IMR-90 (cell line): Measurements from ENCODE around the gene CLRN3.

Source experiments
- CEBPB ChIP-seq: IDR thresholded peaks from 2 replicates; pipeline ENCODE4 v1.6.1; 2012; ENCODE audit warnings: low read depth, low read length, improper control_type of control experiment
- CHD1 ChIP-seq: IDR thresholded peaks from 2 replicates; pipeline ENCODE4 v1.6.1; 2012; ENCODE audit warnings: low read depth, low read length, improper control_type of control experiment
- CTCF ChIP-seq: conservative IDR thresholded peaks from 2 replicates; pipeline ENCODE4 v1.5.1; 2012; ENCODE audit warnings: mild to moderate bottlenecking, low read depth, low read length, improper control_type of control experiment
- ELK1 ChIP-seq: fragments of 150-350 bp; IDR thresholded peaks from 2 replicates; pipeline ENCODE4 v1.6.1; 2016; ENCODE audit warnings: low read depth, mild to moderate bottlenecking, low read length, moderate library complexity, borderline replicate concordance
- FOS ChIP-seq: fragments of 150-350 bp; IDR thresholded peaks from 2 replicates; pipeline ENCODE4 v1.6.1; 2016; ENCODE audit warnings: low read depth, low read length
- MAFK ChIP-seq: IDR thresholded peaks from 2 replicates; pipeline ENCODE4 v1.6.1; 2012; ENCODE audit warnings: low read depth, low read length, improper control_type of control experiment
- MAZ ChIP-seq: IDR thresholded peaks from 2 replicates; pipeline ENCODE4 v1.6.1; 2012; ENCODE audit warnings: low read depth, mild to moderate bottlenecking, low read length, improper control_type of control experiment, moderate library complexity, borderline replicate concordance
- MXI1 ChIP-seq: IDR thresholded peaks from 2 replicates; pipeline ENCODE4 v1.6.1; 2012; ENCODE audit warnings: low read depth, mild to moderate bottlenecking, low read length, moderate library complexity, borderline replicate concordance
- POLR2A ChIP-seq: IDR thresholded peaks from 2 replicates; pipeline ENCODE4 v1.6.1; 2012; ENCODE audit warnings: mild to moderate bottlenecking, low read depth, low read length
- RAD21 ChIP-seq: IDR thresholded peaks from 2 replicates; pipeline ENCODE4 v1.6.1; 2012; ENCODE audit warnings: low read length, improper control_type of control experiment
- RFX5 ChIP-seq: IDR thresholded peaks from 2 replicates; pipeline ENCODE4 v1.8.0; 2012; ENCODE audit warnings: low read depth, mild to moderate bottlenecking, low read length, moderate library complexity
- SMC3 ChIP-seq: fragments of 150-350 bp; IDR thresholded peaks from 2 replicates; pipeline ENCODE4 v1.6.1; 2016; ENCODE audit warnings: low read depth, mild to moderate bottlenecking, antibody characterized with exemption, low read length, moderate library complexity
- TF ChIP-seq, protein P1 (sequence below): fragments of 150-350 bp; IDR thresholded peaks from 2 replicates; pipeline ENCODE4 v1.6.1; 2017; ENCODE audit warnings: mild to moderate bottlenecking, antibody characterized with exemption, low read length, low read depth

DNA sequence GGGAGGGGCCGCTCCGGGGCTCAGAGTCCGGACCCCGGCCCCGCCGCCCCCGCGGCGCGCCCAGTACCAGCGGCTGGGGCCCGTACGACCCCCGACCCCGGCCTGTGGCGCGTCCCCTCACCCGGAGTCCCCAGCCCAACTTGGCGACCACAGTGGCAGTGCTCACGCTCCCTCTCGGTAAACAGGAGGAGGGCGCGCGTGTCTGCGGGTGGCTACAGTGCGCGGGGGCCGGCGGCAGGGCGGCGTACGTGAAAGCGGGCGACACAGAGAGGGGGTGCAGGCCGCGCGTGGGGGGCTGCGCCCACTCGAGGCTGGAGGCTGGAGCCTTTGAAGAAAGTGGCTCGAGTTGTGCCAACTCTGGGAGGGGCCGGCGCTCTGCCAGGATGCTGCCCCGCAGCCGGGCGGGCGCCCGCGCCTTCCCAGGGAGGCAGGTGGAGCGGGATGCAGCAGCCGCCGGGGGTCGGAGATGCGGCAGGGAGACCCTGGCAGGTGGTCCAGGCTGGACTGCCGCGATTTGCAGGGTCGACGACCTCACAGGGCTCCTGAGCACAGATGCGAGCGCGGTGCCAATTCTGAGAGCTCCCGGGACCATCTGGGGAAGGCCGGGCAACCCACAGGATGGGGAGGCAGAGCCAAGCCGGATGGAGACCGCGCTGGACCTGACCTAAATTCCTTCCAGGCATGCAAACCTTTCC, 14.8 kb upstream of the CLRN3 start:
- no peak for TF ChIP-seq POLR2A
- no peak for TF ChIP-seq CTCF
- no peak for TF ChIP-seq RAD21
- no peak for TF ChIP-seq MXI1
- TF ChIP-seq, protein P1, sequence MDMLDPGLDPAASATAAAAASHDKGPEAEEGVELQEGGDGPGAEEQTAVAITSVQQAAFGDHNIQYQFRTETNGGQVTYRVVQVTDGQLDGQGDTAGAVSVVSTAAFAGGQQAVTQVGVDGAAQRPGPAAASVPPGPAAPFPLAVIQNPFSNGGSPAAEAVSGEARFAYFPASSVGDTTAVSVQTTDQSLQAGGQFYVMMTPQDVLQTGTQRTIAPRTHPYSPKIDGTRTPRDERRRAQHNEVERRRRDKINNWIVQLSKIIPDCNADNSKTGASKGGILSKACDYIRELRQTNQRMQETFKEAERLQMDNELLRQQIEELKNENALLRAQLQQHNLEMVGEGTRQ: no peak
- no peak for TF ChIP-seq CEBPB
- no peak for TF ChIP-seq MAFK
- TF ChIP-seq FOS: no peak
- no peak for TF ChIP-seq RFX5
- no peak for TF ChIP-seq ELK1
- no peak for TF ChIP-seq SMC3
- no peak for TF ChIP-seq MAZ
- no peak for TF ChIP-seq CHD1
